Measurements from ENCODE around the gene GATAD1. TPM values are rescaled to one million over a fixed set of nuclear protein-coding genes. Genes with fewer than 3 reads are reported as not detected.

The GATAD1 gene
- total RNA-seq, 1 experiment from 2014 or later, result 38.2 TPM

GRCh38 chr7:92446869-92447344 is 375 bp upstream of the GATAD1 start:
- H3K36me3 ChIP-seq (ENCODE audit: control insufficient read depth, insufficient read depth, low read length), result peaks cover 2% of the 10 kb centered on the region
- peaks cover 14% of the 10 kb centered on the region for H3K9me3 ChIP-seq
- ChIA-PET POLR2A (interaction anchor here (0.6 to 2.4 kb wide), 7 partner anchors 14 to 312 kb away, joined by 3 to 31 read pairs (median 11); partner anchors contain the start of genes ANKIB1, CYP51A1, KRIT1 and PEX1), CTCF (interaction anchor here (0.6 to 3.5 kb wide), 15 partner anchors 14 to 616 kb away, joined by 3 to 74 read pairs (median 4); partner anchors contain the start of genes ANKIB1, CDK6, KRIT1 and MTERF1)
- Mint-ChIP-seq H3K27ac (ENCODE audit: unreplicated experiment) (peak overlapping the region; percentile 86), H3K27me3 (ENCODE audit: insufficient read depth, unreplicated experiment) (no peaks in the 10 kb centered on the region), H3K36me3 (ENCODE audit: insufficient read depth, unreplicated experiment) (peaks cover 29% of the 10 kb centered on the region), H3K9me3 (ENCODE audit: unreplicated experiment) (peaks cover 26% of the 10 kb centered on the region), H3K4me1 (ENCODE audit: low read depth, unreplicated experiment) (peaks cover 9% of the 10 kb centered on the region), H3K4me3 (ENCODE audit: unreplicated experiment) (peak overlapping the region; percentile 82)
- TF ChIP-seq CTCF (IDR thresholded peaks at IDR 0.05; ENCODE audit: insufficient read depth in 1 of 2, low read depth in 1 of 2, low read length in 1 of 2, severe bottlenecking in 1 of 2, unreplicated experiment in 1 of 2), result peak in 1 of 2 experiments; percentile 89
- no TSS peak for BruUV-seq (replicated peaks)
- intact Hi-C loops (cut with micrococcal nuclease; ENCODE audit: unreplicated experiment), result loop anchor here (1.0 to 5.0 kb wide), 6 partner anchors 23 to 565 kb away; partner anchors contain the start of genes CYP51A1 and MTERF1
- DNase-seq, result no peak
- H3K4me1 ChIP-seq, result peaks cover 22% of the 10 kb centered on the region
- no peak overlapping the region; the same call in 1 of the 2 replicates for H3K4me3 ChIP-seq (ENCODE audit: low read depth, low read length)
- no peaks in the 10 kb centered on the region for H3K27me3 ChIP-seq (replicated peaks; ENCODE audit: control insufficient read depth, insufficient read depth, low read length)

- peaks cover 16% of the 10 kb centered on the region for H3K4me1 ChIP-seq
- ChIA-PET POLR2A (interaction anchor here (1.9 to 2.4 kb wide), 5 partner anchors 13 to 202 kb away, joined by 11 to 31 read pairs (median 17); partner anchors contain the start of genes ANKIB1, KRIT1, PEX1 and RBM48), CTCF (interaction anchor here (1.1 to 3.5 kb wide), 9 partner anchors 13 to 618 kb away, joined by 3 to 74 read pairs (median 7); partner anchors contain the start of genes ANKIB1, KRIT1, PEX1 and RBM48)
- H3K9me3 Mint-ChIP-seq (ENCODE audit: unreplicated experiment), result peaks cover 13% of the 10 kb centered on the region
- H3K4me1 Mint-ChIP-seq (ENCODE audit: low read depth, unreplicated experiment), result peaks cover 11% of the 10 kb centered on the region
- H3K36me3 Mint-ChIP-seq (ENCODE audit: insufficient read depth, unreplicated experiment), result peaks cover 33% of the 10 kb centered on the region
- intact Hi-C loops (cut with micrococcal nuclease; ENCODE audit: unreplicated experiment), result loop anchor here (1.0 to 5.0 kb wide), 4 partner anchors 16 to 566 kb away; partner anchors contain the start of gene MTERF1
- peaks cover 4% of the 10 kb centered on the region; the same call in 1 of the 2 replicates for H3K36me3 ChIP-seq (ENCODE audit: control insufficient read depth, insufficient read depth, low read length)
- DNase-seq, result peak; percentile 60 to 65
- peaks cover 4% of the 10 kb centered on the region; the same call in 1 of the 2 replicates for H3K9me3 ChIP-seq
- no peaks in the 10 kb centered on the region for H3K27me3 ChIP-seq (replicated peaks; ENCODE audit: control insufficient read depth, insufficient read depth, low read length)
- peak overlapping the region; percentile 82 for H3K4me3 Mint-ChIP-seq (ENCODE audit: unreplicated experiment)
- H3K27ac Mint-ChIP-seq (ENCODE audit: unreplicated experiment), result peak overlapping the region; percentile 86
- TF ChIP-seq CTCF (IDR thresholded peaks at IDR 0.05; ENCODE audit: insufficient read depth in 1 of 2, low read depth in 1 of 2, low read length in 1 of 2, severe bottlenecking in 1 of 2, unreplicated experiment in 1 of 2), result peak in 1 of 2 experiments; percentile 39
- H3K4me3 ChIP-seq (ENCODE audit: low read depth, low read length), result peak overlapping the region; percentile 89
- BruUV-seq (replicated peaks), result TSS peak; percentile 37
- no peaks in the 10 kb centered on the region for H3K27me3 Mint-ChIP-seq (ENCODE audit: insufficient read depth, unreplicated experiment)
These were observed 994 bp downstream of the GATAD1 start for GRCh38 chr7:92448205-92448747.

GRCh38 chr7:92451645-92452044 is 4.4 kb downstream of the GATAD1 start:
- H3K9me3 Mint-ChIP-seq (ENCODE audit: unreplicated experiment), result no peaks in the 10 kb centered on the region
- H3K27ac Mint-ChIP-seq (ENCODE audit: unreplicated experiment), result no peak overlapping the region
- H3K4me3 Mint-ChIP-seq (ENCODE audit: unreplicated experiment), result no peak overlapping the region
- no peaks in the 10 kb centered on the region for H3K9me3 ChIP-seq
- DNase-seq, result no peak
- TF ChIP-seq CTCF (IDR thresholded peaks at IDR 0.05; ENCODE audit: insufficient read depth in 1 of 2, low read depth in 1 of 2, low read length in 1 of 2, severe bottlenecking in 1 of 2, unreplicated experiment in 1 of 2), result no peak
- H3K4me1 Mint-ChIP-seq (ENCODE audit: low read depth, unreplicated experiment), result peaks cover 14% of the 10 kb centered on the region
- CTCF ChIA-PET, result no interaction called here
- intact Hi-C loops (cut with micrococcal nuclease; ENCODE audit: unreplicated experiment), result no loop called here
- H3K36me3 ChIP-seq (ENCODE audit: control insufficient read depth, insufficient read depth, low read length), result peaks cover 6% of the 10 kb centered on the region
- no peak overlapping the region for H3K4me3 ChIP-seq (ENCODE audit: low read depth, low read length)
- no peaks in the 10 kb centered on the region for H3K27me3 Mint-ChIP-seq (ENCODE audit: insufficient read depth, unreplicated experiment)
- no TSS peak for BruUV-seq (replicated peaks)
- POLR2A ChIA-PET, result no interaction called here
- peaks cover 57% of the 10 kb centered on the region for H3K36me3 Mint-ChIP-seq (ENCODE audit: insufficient read depth, unreplicated experiment)
- H3K27me3 ChIP-seq (replicated peaks; ENCODE audit: control insufficient read depth, insufficient read depth, low read length), result no peaks in the 10 kb centered on the region
- H3K4me1 ChIP-seq, result peaks cover 16% of the 10 kb centered on the region

Measured in Caco-2 (cell line).